DND-41 (cell line): Measurements from ENCODE around the gene TMEM154.
A peak's percentile ranks its signal among the peaks of the same experiment; 100 is the strongest.

Experiments used
- ATAC-seq: fragments of 200-7000 bp; cut with Tn5 transposase; 3 replicates; pipeline ENCODE4 v1.9.1; 2021; ENCODE audit warnings: low read depth; ENCODE audit not compliant: insufficient read depth
- DNase-seq: peaks from one replicate; pipeline ENCODE4 v3.0.0-alpha.2; 2020
- H2AFZ ChIP-seq: 2 replicates; pipeline ENCODE4 v1.6.0; 2012; ENCODE audit warnings: low read depth, low read length
- H3K27ac ChIP-seq: 2 replicates; pipeline ENCODE4 v1.5.1; 2012; ENCODE audit warnings: low read length, inconsistent platforms
- H3K27me3 ChIP-seq: fragments of 200-600 bp; sonication (generic); 2 replicates; pipeline ENCODE4 v1.6.0; 2012; ENCODE audit warnings: low read length, mild to moderate bottlenecking, inconsistent platforms; ENCODE audit not compliant: insufficient read depth, poor library complexity
- H3K36me3 ChIP-seq: 2 replicates; pipeline ENCODE4 v1.5.1; 2012; ENCODE audit warnings: low read length, inconsistent platforms; ENCODE audit not compliant: insufficient read depth
- H3K4me1 ChIP-seq: 2 replicates; pipeline ENCODE4 v1.5.1; 2012; ENCODE audit warnings: mild to moderate bottlenecking, low read length; ENCODE audit not compliant: insufficient read depth
- H3K4me2 ChIP-seq: 2 replicates; pipeline ENCODE4 v1.6.0; 2012; ENCODE audit warnings: mild to moderate bottlenecking, moderate library complexity, low read length, inconsistent platforms; ENCODE audit not compliant: insufficient read depth
- H3K4me3 ChIP-seq, 2 experiments: fragments of 200-600 bp in 1 of 2; shearing (Covaris generic) in 1 of 2; 2 replicates each; pipeline ENCODE4 v1.5.1; 2012 to 2016; ENCODE audit warnings: inconsistent platforms in 2 of 2, low read length in 2 of 2, mild to moderate bottlenecking in 2 of 2, low read depth in 1 of 2, moderate library complexity in 1 of 2
- H3K79me2 ChIP-seq: 2 replicates; pipeline ENCODE4 v1.6.0; 2012; ENCODE audit warnings: low read length, inconsistent platforms; ENCODE audit not compliant: insufficient read depth
- H3K9ac ChIP-seq: 2 replicates; pipeline ENCODE4 v1.6.0; 2012; ENCODE audit warnings: low read depth, mild to moderate bottlenecking, inconsistent platforms, low read length, moderate library complexity
- H3K9me3 ChIP-seq: 2 replicates; pipeline ENCODE4 v1.5.1; 2012; ENCODE audit warnings: low read length, moderate library complexity, mild to moderate bottlenecking, inconsistent platforms; ENCODE audit not compliant: insufficient read depth, severe bottlenecking
- H4K20me1 ChIP-seq: 2 replicates; pipeline ENCODE4 v1.6.0; 2012; ENCODE audit warnings: low read length; ENCODE audit not compliant: insufficient read depth
- CTCF ChIP-seq: IDR thresholded peaks from 2 replicates; pipeline ENCODE4 v1.5.1; 2012; ENCODE audit warnings: borderline replicate concordance, low read length, moderate library complexity, mild to moderate bottlenecking; ENCODE audit not compliant: poor library complexity, severe bottlenecking; ENCODE audit errors: extremely low read depth
- EZH2 ChIP-seq: IDR thresholded peaks from 3 replicates; pipeline ENCODE4 v1.6.1; 2012; ENCODE audit warnings: borderline replicate concordance, low read depth, mild to moderate bottlenecking, moderate library complexity, low read length, inconsistent platforms; ENCODE audit not compliant: severe bottlenecking

The TMEM154 gene

GRCh38 chr4:152708361-152708760, 28.6 kb upstream of the TMEM154 start:
- DNase-seq (no peak), ATAC-seq (no peak)
- no peaks in the 10 kb centered on the region for H3K36me3 ChIP-seq
- no peaks in the 10 kb centered on the region for H3K79me2 ChIP-seq
- no peak overlapping the region for H2AFZ ChIP-seq
- H3K27me3 ChIP-seq = peaks cover 3% of the 10 kb centered on the region
- H3K4me2 ChIP-seq = no peak overlapping the region
- no peaks in the 10 kb centered on the region for H3K4me1 ChIP-seq
- no peak overlapping the region for H3K27ac ChIP-seq
- TF ChIP-seq EZH2 (no peak), CTCF (no peak)
- H3K9ac ChIP-seq = no peak overlapping the region
- no peaks in the 10 kb centered on the region for H3K9me3 ChIP-seq
- no peaks in the 10 kb centered on the region for H4K20me1 ChIP-seq
- no peak overlapping the region for H3K4me3 ChIP-seq

GRCh38 chr4:152707632-152708031, 27.8 kb upstream of the TMEM154 start:
- Histone ChIP-seq H3K4me2 (no peak overlapping the region), H3K27me3 (peaks cover 3% of the 10 kb centered on the region), H3K27ac (no peak overlapping the region), H3K9me3 (no peaks in the 10 kb centered on the region), H4K20me1 (no peaks in the 10 kb centered on the region), H3K4me1 (no peaks in the 10 kb centered on the region), H2AFZ (no peak overlapping the region), H3K9ac (no peak overlapping the region), H3K4me3 (no peak overlapping the region), H3K79me2 (no peaks in the 10 kb centered on the region), H3K36me3 (no peaks in the 10 kb centered on the region)
- no peak for TF ChIP-seq EZH2
- no peak for TF ChIP-seq CTCF
- no peak for DNase-seq
- ATAC-seq = no peak

- no peak overlapping the region for H3K9ac ChIP-seq
These were observed 26.1 kb upstream of the TMEM154 start for GRCh38 chr4:152705903-152706302.

More at GRCh38 chr4:152705903-152706302, 26.1 kb upstream of the TMEM154 start:
- peaks cover 3% of the 10 kb centered on the region for H3K27me3 ChIP-seq
- H3K36me3 ChIP-seq = no peaks in the 10 kb centered on the region
- DNase-seq (no peak), ATAC-seq (no peak)
- TF ChIP-seq EZH2 (no peak), CTCF (peak; percentile 16)
- no peaks in the 10 kb centered on the region for H3K79me2 ChIP-seq
- H3K4me1 ChIP-seq = no peaks in the 10 kb centered on the region
- no peak overlapping the region for H3K4me3 ChIP-seq
- H3K9me3 ChIP-seq = no peaks in the 10 kb centered on the region
- no peaks in the 10 kb centered on the region for H4K20me1 ChIP-seq
- H3K27ac ChIP-seq = no peak overlapping the region
- H2AFZ ChIP-seq = no peak overlapping the region
- no peak overlapping the region for H3K4me2 ChIP-seq
